ENCODE results near the gene KCTD5. TPM values are rescaled to one million over a fixed set of nuclear protein-coding genes. Genes with fewer than 3 reads are reported as not detected.

KCTD5 gene
- total and polyA plus RNA-seq, 9 of the 15 experiments (the other 6 are each of a cell fraction or from before 2014, with no cell fraction given): 0.73 to 58.3 (median 32.3) TPM

DNA sequence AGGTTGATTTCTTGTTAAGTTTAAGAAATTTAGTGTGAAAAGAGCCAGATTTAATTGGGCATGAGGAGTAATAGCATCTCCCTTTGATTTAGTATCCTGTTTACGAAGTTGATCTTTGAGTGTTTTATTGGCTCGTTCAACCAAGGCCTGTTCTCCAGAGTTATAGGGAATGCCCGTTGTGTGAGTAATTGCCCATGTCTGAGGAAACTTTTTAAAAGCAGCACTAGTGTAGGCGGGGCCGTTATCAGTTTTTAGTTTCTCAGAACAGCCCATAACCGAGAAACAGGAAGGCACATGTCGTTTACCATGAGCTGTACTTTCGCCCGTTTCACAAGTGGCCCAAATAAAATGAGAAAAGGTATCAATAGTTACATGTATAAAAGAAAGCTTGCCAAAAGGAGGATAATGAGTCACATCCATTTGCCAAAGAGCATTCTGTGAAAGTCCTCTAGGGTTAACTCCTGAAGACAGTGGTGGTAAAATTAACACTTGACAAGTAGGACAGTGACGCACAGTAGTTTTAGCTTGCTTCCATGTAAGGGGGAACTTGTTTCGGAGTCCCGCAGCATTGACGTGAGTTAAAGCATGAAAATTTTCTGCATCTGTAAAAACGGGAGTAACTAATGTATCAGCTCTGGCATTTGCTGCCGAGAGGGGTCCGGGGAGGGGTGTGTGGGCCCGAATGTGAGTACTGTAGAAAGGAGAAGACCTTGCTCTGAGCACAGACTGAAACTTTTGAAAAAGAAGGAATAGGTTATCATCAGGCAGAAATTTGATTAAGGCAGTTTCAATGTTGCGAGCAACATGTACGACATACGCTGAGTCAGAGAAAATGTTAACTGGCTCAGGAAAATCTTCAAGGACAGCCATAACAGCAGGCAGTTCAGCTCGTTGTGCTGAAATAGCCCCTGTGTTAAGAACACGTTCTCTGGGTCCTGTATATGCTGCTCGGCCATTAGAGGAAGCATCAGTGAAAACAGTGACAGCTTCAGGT, 18.5 kb upstream of the KCTD5 start (continued):
- TF ChIP-seq FOXK2 (conservative IDR thresholded peaks at IDR 0.05 in 1 of 2, IDR thresholded peaks at IDR 0.05 in 1 of 2; ENCODE audit: low read depth in 2 of 2) (no peak), SUPT5H (IDR thresholded peaks at IDR 0.05) (no peak), ASH1L (IDR thresholded peaks at IDR 0.05; ENCODE audit: borderline replicate concordance, low read depth, partially characterized antibody) (no peak), ZBED1 (IDR thresholded peaks at IDR 0.05) (no peak), ZNF551 (CRISPR knock-in tag; IDR thresholded peaks at IDR 0.05) (no peak), SMAD4 (CRISPR knock-in tag; conservative IDR thresholded peaks at IDR 0.05) (no peak), ZNF165 (CRISPR knock-in tag; IDR thresholded peaks at IDR 0.05; ENCODE audit: borderline replicate concordance) (no peak), ELF1 (tag; IDR thresholded peaks at IDR 0.05) (no peak), ZC3H11A (IDR thresholded peaks at IDR 0.05; ENCODE audit: low read depth, low read length) (no peak), ZNF274 (IDR thresholded peaks at IDR 0.05; ENCODE audit: borderline replicate concordance, low read depth, low read length) (no peak)
- TF ChIP-seq, protein P1, sequence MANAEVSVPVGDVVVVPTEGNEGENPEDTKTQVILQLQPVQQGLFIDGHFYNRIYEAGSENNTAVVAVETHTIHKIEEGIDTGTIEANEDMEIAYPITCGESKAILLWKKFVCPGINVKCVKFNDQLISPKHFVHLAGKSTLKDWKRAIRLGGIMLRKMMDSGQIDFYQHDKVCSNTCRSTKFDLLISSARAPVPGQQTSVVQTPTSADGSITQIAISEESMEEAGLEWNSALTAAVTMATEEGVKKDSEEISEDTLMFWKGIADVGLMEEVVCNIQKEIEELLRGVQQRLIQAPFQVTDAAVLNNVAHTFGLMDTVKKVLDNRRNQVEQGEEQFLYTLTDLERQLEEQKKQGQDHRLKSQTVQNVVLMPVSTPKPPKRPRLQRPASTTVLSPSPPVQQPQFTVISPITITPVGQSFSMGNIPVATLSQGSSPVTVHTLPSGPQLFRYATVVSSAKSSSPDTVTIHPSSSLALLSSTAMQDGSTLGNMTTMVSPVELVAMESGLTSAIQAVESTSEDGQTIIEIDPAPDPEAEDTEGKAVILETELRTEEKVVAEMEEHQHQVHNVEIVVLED (CRISPR knock-in tag; IDR thresholded peaks at IDR 0.05): no peak
- TF ChIP-seq, protein P2, sequence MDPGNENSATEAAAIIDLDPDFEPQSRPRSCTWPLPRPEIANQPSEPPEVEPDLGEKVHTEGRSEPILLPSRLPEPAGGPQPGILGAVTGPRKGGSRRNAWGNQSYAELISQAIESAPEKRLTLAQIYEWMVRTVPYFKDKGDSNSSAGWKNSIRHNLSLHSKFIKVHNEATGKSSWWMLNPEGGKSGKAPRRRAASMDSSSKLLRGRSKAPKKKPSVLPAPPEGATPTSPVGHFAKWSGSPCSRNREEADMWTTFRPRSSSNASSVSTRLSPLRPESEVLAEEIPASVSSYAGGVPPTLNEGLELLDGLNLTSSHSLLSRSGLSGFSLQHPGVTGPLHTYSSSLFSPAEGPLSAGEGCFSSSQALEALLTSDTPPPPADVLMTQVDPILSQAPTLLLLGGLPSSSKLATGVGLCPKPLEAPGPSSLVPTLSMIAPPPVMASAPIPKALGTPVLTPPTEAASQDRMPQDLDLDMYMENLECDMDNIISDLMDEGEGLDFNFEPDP (CRISPR knock-in tag; IDR thresholded peaks at IDR 0.05): no peak
- TF ChIP-seq, protein P3, sequence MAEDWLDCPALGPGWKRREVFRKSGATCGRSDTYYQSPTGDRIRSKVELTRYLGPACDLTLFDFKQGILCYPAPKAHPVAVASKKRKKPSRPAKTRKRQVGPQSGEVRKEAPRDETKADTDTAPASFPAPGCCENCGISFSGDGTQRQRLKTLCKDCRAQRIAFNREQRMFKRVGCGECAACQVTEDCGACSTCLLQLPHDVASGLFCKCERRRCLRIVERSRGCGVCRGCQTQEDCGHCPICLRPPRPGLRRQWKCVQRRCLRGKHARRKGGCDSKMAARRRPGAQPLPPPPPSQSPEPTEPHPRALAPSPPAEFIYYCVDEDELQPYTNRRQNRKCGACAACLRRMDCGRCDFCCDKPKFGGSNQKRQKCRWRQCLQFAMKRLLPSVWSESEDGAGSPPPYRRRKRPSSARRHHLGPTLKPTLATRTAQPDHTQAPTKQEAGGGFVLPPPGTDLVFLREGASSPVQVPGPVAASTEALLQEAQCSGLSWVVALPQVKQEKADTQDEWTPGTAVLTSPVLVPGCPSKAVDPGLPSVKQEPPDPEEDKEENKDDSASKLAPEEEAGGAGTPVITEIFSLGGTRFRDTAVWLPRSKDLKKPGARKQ (CRISPR knock-in tag; IDR thresholded peaks at IDR 0.05): no peak
- TF ChIP-seq, protein P4, sequence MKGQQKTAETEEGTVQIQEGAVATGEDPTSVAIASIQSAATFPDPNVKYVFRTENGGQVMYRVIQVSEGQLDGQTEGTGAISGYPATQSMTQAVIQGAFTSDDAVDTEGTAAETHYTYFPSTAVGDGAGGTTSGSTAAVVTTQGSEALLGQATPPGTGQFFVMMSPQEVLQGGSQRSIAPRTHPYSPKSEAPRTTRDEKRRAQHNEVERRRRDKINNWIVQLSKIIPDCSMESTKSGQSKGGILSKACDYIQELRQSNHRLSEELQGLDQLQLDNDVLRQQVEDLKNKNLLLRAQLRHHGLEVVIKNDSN (CRISPR knock-in tag; IDR thresholded peaks at IDR 0.05): no peak
